Epithelial cell of proximal tubule (primary cell): ENCODE data around the gene MPDZ. TPM values are rescaled to one million over a fixed set of nuclear protein-coding genes. Genes with fewer than 3 reads are reported as not detected.

Experiments
- DNase-seq: peaks from one replicate; pipeline ENCODE4 v3.0.0-alpha.2; 2011; ENCODE audit warnings: low read depth
- H3K4me3 ChIP-seq: 2 replicates; pipeline ENCODE4 v1.5.1; 2011; ENCODE audit warnings: low read depth, mild to moderate bottlenecking, low read length
- CTCF ChIP-seq: conservative IDR thresholded peaks from 2 replicates; pipeline ENCODE4 v1.5.1; 2012; ENCODE audit warnings: low read depth, mild to moderate bottlenecking, low read length
- total RNA-seq: library from RNA; depleted of rRNA; stranded (reverse); fragments of >200 nt; gene quantifications from 2 replicates; pipeline ENCODE4 v1.2.3, GENCODE V29; 2015

MPDZ gene
- total RNA-seq, 1 donor from 2014 or later, result 18.4 TPM

- H3K4me3 ChIP-seq, result no peak overlapping the region
- no peak for TF ChIP-seq CTCF
- DNase-seq, result no peak
These were observed 201.3 kb downstream of the MPDZ start for GRCh38 chr9:13078164-13078563.

GRCh38 chr9:13076616-13077015 is 202.9 kb downstream of the MPDZ start:
- no peak overlapping the region for H3K4me3 ChIP-seq
- no peak for TF ChIP-seq CTCF
- no peak for DNase-seq

- no peak overlapping the region for H3K4me3 ChIP-seq
- no peak for TF ChIP-seq CTCF
- no peak for DNase-seq
These were observed 207.6 kb downstream of the MPDZ start for GRCh38 chr9:13071921-13072320.

- no peak for TF ChIP-seq CTCF
- no peak overlapping the region for H3K4me3 ChIP-seq
- no peak for DNase-seq
These were observed 208.6 kb downstream of the MPDZ start for GRCh38 chr9:13070612-13071595.

GRCh38 chr9:13069498-13069897 is 210.0 kb downstream of the MPDZ start:
- H3K4me3 ChIP-seq, result no peak overlapping the region
- no peak for DNase-seq
- no peak for TF ChIP-seq CTCF

GRCh38 chr9:13064676-13065075 is 214.8 kb downstream of the MPDZ start:
- no peak overlapping the region for H3K4me3 ChIP-seq
- DNase-seq, result no peak
- TF ChIP-seq CTCF, result no peak

- no peak for DNase-seq
- TF ChIP-seq CTCF, result no peak
These were observed 215.5 kb downstream of the MPDZ start for GRCh38 chr9:13063880-13064459.

More at GRCh38 chr9:13063880-13064459, 215.5 kb downstream of the MPDZ start:
- H3K4me3 ChIP-seq, result no peak overlapping the region
